Ishikawa (cell line): ENCODE measurements around the gene RTCA.

Experiments used
- CEBPB ChIP-seq: IDR thresholded peaks from 2 replicates; pipeline ENCODE4 v1.6.1; 2012
- CREB1 ChIP-seq: IDR thresholded peaks from 2 replicates; pipeline ENCODE4 v1.6.1; 2012; ENCODE audit warnings: low read depth
- EGR1 ChIP-seq: IDR thresholded peaks from 2 replicates; pipeline ENCODE4 v1.6.1; 2012
- EP300 ChIP-seq: IDR thresholded peaks from 2 replicates; pipeline ENCODE4 v1.6.1; 2012; ENCODE audit warnings: borderline replicate concordance
- FOXM1 ChIP-seq: IDR thresholded peaks from 2 replicates; pipeline ENCODE4 v1.6.1; 2012; ENCODE audit warnings: low read depth, borderline replicate concordance
- NFIC ChIP-seq: IDR thresholded peaks from 2 replicates; pipeline ENCODE4 v1.6.1; 2012
- RAD21 ChIP-seq: IDR thresholded peaks from 2 replicates; pipeline ENCODE4 v1.6.1; 2012; ENCODE audit warnings: low read depth
- REST ChIP-seq: IDR thresholded peaks from 2 replicates; pipeline ENCODE4 v1.6.1; 2012; ENCODE audit warnings: low read depth, mild to moderate bottlenecking
- TAF1 ChIP-seq: IDR thresholded peaks from 2 replicates; pipeline ENCODE4 v1.6.1; 2012; ENCODE audit warnings: low read depth, mild to moderate bottlenecking
- TCF12 ChIP-seq: IDR thresholded peaks from 2 replicates; pipeline ENCODE4 v1.6.1; 2012; ENCODE audit warnings: low read depth
- TEAD4 ChIP-seq: IDR thresholded peaks from 2 replicates; pipeline ENCODE4 v1.6.1; 2012
- USF1 ChIP-seq: IDR thresholded peaks from 2 replicates; pipeline ENCODE4 v1.6.1; 2012
- YY1 ChIP-seq: IDR thresholded peaks from 2 replicates; pipeline ENCODE4 v1.6.1; 2012; ENCODE audit warnings: low read depth
- ZBTB7A ChIP-seq: IDR thresholded peaks from 2 replicates; pipeline ENCODE4 v1.6.1; 2012; ENCODE audit warnings: low read depth
- TF ChIP-seq, protein P1 (sequence below): IDR thresholded peaks from 2 replicates; pipeline ENCODE4 v1.6.1; 2012

Gene RTCA

GRCh38 chr1:100305954-100306353, 39.9 kb downstream of the RTCA start:
- no peak for TF ChIP-seq CREB1
- TF ChIP-seq USF1, result no peak
- TF ChIP-seq TAF1, result no peak
- TF ChIP-seq FOXM1, result no peak
- TF ChIP-seq EGR1, result no peak
- TF ChIP-seq EP300, result no peak
- TF ChIP-seq, protein P1, sequence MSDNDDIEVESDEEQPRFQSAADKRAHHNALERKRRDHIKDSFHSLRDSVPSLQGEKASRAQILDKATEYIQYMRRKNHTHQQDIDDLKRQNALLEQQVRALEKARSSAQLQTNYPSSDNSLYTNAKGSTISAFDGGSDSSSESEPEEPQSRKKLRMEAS, result no peak
- no peak for TF ChIP-seq YY1
- no peak for TF ChIP-seq CEBPB
- TF ChIP-seq ZBTB7A, result no peak
- no peak for TF ChIP-seq REST
- TF ChIP-seq TCF12, result no peak
- no peak for TF ChIP-seq NFIC
- no peak for TF ChIP-seq TEAD4

GRCh38 chr1:100306735-100307313, 40.8 kb downstream of the RTCA start:
- no peak for TF ChIP-seq CEBPB
- no peak for TF ChIP-seq TCF12
- TF ChIP-seq USF1, result no peak
- no peak for TF ChIP-seq NFIC
- TF ChIP-seq, protein P1, result no peak
- no peak for TF ChIP-seq ZBTB7A
- no peak for TF ChIP-seq EGR1

DNA sequence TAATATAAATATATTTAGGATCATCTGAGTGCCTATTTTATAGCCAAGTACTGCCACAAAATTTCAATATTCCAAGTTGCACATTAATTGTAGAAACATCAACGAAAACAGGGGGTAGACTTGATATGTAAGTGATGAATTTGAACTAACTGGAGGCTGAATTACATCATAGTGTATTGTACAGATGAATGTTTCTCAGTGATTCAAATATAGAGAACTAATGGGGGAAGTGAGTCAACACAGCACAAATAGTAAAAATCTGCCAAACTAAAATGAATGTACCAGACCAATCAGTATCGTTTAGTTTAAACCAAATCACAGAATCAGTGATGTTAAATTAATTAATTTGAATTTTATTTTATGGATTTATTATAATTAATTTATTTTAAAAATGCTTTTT, 42.8 kb downstream of the RTCA start:
- no peak for TF ChIP-seq FOXM1
- TF ChIP-seq ZBTB7A, result no peak
- no peak for TF ChIP-seq RAD21
- no peak for TF ChIP-seq TCF12

DNA sequence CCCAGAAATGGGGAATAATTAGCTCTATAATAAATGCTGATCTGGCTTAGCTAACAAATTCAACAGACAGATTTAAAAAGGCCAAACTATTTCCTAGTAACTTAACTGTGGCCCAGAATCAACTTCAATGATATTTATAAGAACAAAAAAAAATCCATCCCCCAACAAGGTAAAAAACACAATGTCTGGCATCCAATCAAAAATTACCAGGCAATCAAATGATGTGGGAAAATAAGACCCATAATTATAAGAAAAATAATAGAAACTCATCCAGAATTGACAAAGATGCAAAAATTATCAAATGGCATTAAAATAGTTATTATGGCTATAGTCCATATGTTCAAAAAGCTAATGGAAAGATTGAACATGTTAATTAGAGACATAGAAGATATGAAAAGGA, 43.8 kb downstream of the RTCA start:
- TF ChIP-seq EGR1 (no peak), USF1 (no peak), TCF12 (no peak), NFIC (no peak), ZBTB7A (no peak), FOXM1 (no peak), REST (no peak), TEAD4 (no peak), TAF1 (no peak), RAD21 (no peak), CREB1 (no peak), YY1 (no peak), CEBPB (no peak)
- TF ChIP-seq, protein P1, result no peak

DNA sequence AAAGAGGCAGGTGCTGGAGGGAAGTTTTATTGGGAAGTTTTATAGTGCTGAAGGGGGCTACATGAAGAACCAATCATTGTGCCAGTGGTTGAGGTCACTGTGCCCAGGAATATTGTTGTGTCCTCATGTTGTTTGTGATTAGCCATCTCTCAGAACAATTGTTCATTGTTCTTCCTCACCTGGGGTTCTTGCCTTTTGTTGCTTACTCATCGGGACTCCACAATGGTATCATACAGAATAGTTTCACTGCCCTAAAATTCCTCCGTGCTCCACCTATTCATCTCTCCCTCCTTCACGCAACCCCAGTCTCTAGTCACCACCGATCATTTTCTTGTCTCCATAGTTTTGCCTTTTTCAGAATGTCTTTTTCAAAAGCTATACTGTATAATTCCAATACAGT, 47.4 kb downstream of the RTCA start:
- TF ChIP-seq REST, result no peak
- no peak for TF ChIP-seq CREB1
- TF ChIP-seq, protein P1, result no peak
- peak; percentile 10; the same call in 1 of the 2 replicates for TF ChIP-seq EP300
- no peak for TF ChIP-seq TEAD4
- TF ChIP-seq YY1, result no peak
- TF ChIP-seq FOXM1, result no peak
